ENCODE data around the gene JAM3.

DNA sequence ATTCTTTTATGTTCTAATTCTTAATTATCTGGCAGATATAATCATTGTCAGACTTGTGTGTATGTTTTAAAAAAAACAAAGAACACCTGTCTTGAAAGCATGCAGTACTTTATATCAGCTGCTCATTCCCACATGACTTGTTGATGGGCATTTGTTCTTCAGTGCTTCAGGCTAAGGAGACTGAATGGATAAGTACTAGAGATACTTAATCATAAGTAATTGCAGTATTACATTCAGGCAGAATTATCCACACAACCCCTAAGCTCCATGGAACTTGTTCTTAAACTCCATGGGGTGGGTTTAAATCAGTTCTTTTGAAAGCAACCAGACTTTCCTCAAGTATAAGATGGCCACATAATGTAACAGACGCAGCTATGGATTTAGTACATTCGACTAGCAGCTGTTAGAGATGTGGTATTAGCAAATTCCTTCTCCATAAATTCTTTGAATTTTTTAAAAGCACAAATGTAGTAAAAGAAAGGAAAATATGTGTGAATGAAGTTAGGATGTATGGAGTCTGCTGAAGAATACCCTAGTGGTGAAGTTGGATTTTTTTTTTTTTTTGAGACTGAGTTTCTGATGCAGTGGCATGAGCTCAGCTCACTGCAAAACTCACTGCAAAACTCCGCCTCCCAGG lies 3.0 kb downstream of the JAM3 start:
- TF ChIP-seq EP300 (IDR thresholded peaks at IDR 0.05) = no peak
- TF ChIP-seq, protein P1, sequence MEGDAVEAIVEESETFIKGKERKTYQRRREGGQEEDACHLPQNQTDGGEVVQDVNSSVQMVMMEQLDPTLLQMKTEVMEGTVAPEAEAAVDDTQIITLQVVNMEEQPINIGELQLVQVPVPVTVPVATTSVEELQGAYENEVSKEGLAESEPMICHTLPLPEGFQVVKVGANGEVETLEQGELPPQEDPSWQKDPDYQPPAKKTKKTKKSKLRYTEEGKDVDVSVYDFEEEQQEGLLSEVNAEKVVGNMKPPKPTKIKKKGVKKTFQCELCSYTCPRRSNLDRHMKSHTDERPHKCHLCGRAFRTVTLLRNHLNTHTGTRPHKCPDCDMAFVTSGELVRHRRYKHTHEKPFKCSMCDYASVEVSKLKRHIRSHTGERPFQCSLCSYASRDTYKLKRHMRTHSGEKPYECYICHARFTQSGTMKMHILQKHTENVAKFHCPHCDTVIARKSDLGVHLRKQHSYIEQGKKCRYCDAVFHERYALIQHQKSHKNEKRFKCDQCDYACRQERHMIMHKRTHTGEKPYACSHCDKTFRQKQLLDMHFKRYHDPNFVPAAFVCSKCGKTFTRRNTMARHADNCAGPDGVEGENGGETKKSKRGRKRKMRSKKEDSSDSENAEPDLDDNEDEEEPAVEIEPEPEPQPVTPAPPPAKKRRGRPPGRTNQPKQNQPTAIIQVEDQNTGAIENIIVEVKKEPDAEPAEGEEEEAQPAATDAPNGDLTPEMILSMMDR (IDR thresholded peaks at IDR 0.05) = peak in 1 of 5 experiments; percentile 15
